ENCODE data around the gene KLF11. TPM values are rescaled to one million over a fixed set of nuclear protein-coding genes. Genes with fewer than 3 reads are reported as not detected.

The KLF11 gene
- total RNA-seq, 3 donors from 2014 or later = 22.0 to 27.5 (median 22.2) TPM

- no peaks in the 10 kb centered on the region for H3K4me1 ChIP-seq
- DNase-seq (ENCODE audit: low spot score in 2 of 2) = no peak
- H3K27me3 ChIP-seq = no peaks in the 10 kb centered on the region
- intact Hi-C loops (cut with DNase I; ENCODE audit: low total_unique reads) = loop anchor here (10.0 kb wide), 2 partner anchors 241 to 491 kb away; partner anchors contain the start of gene ADAM17
- no peaks in the 10 kb centered on the region for H3K9me3 ChIP-seq
- H3K4me3 ChIP-seq = peak overlapping the region in 1 of 3 donors; percentile 57
- no peaks in the 10 kb centered on the region for H3K36me3 ChIP-seq
- H3K27ac ChIP-seq = peak overlapping the region; percentile 95 to 100
- TF ChIP-seq CTCF (IDR thresholded peaks at IDR 0.05) (no peak), POLR2AphosphoS5 (IDR thresholded peaks at IDR 0.05) (no peak), POLR2A (IDR thresholded peaks at IDR 0.05) (no peak)
Measured at GRCh38 chr2:10045561-10046355, 2.4 kb downstream of the KLF11 start.

- Histone ChIP-seq H3K9me3 (no peaks in the 10 kb centered on the region), H3K36me3 (no peaks in the 10 kb centered on the region), H3K4me3 (no peak overlapping the region), H3K4me1 (no peaks in the 10 kb centered on the region), H3K27ac (no peak overlapping the region), H3K27me3 (no peaks in the 10 kb centered on the region)
- intact Hi-C loops (cut with DNase I; ENCODE audit: low total_unique reads) = loop anchor here (10.0 kb wide), 2 partner anchors 242 to 492 kb away; partner anchors contain the start of gene ADAM17
- no peak for TF ChIP-seq POLR2AphosphoS5 (IDR thresholded peaks at IDR 0.05)
- TF ChIP-seq POLR2A (IDR thresholded peaks at IDR 0.05) = no peak
- TF ChIP-seq CTCF (IDR thresholded peaks at IDR 0.05) = no peak
- DNase-seq (ENCODE audit: low spot score in 2 of 2) = no peak
Measured at GRCh38 chr2:10046931-10047330, 3.6 kb downstream of the KLF11 start.

GRCh38 chr2:10047616-10048500 lies 4.5 kb downstream of the KLF11 start:
- intact Hi-C loops (cut with DNase I; ENCODE audit: low total_unique reads) = loop anchor here (10.0 kb wide), 2 partner anchors 243 to 493 kb away; partner anchors contain the start of gene ADAM17
- no peaks in the 10 kb centered on the region for H3K4me1 ChIP-seq
- no peak for DNase-seq (ENCODE audit: low spot score in 2 of 2)
- no peak overlapping the region for H3K4me3 ChIP-seq
- H3K36me3 ChIP-seq = no peaks in the 10 kb centered on the region
- no peaks in the 10 kb centered on the region for H3K9me3 ChIP-seq
- H3K27ac ChIP-seq = peak overlapping the region in 1 of 2 donors; percentile 16
- no peaks in the 10 kb centered on the region for H3K27me3 ChIP-seq
- no peak for TF ChIP-seq POLR2AphosphoS5 (IDR thresholded peaks at IDR 0.05)
- TF ChIP-seq POLR2A (IDR thresholded peaks at IDR 0.05) = no peak
- no peak for TF ChIP-seq CTCF (IDR thresholded peaks at IDR 0.05)

- Histone ChIP-seq H3K9me3 (no peaks in the 10 kb centered on the region), H3K27ac (peak overlapping the region in 1 of 2 donors; percentile 16), H3K4me3 (no peak overlapping the region), H3K4me1 (no peaks in the 10 kb centered on the region), H3K36me3 (no peaks in the 10 kb centered on the region), H3K27me3 (no peaks in the 10 kb centered on the region)
- TF ChIP-seq CTCF (IDR thresholded peaks at IDR 0.05) (peak in 2 of 3 donors; percentile 50 to 69), POLR2AphosphoS5 (IDR thresholded peaks at IDR 0.05) (no peak), POLR2A (IDR thresholded peaks at IDR 0.05) (no peak)
- no peak for DNase-seq (ENCODE audit: low spot score in 2 of 2)
- intact Hi-C loops (cut with DNase I; ENCODE audit: low total_unique reads) = loop anchor here (10.0 kb wide), 2 partner anchors 244 to 494 kb away; partner anchors contain the start of gene ADAM17
Measured at GRCh38 chr2:10048501-10049171, 5.3 kb downstream of the KLF11 start.

Data from breast epithelium (tissue), 4 donors.